GM18520 (cell line): ENCODE measurements around the gene MAN1C1.
"Not testable (repeated sequence)": the region's sequence is repeated elsewhere in the genome, so short reads cannot be mapped to it uniquely, and the experiment has no call there.

Experiments used
- ATAC-seq: cut with Tn5 transposase; IDR thresholded peaks from one replicate; pipeline ENCODE4 v1.9.1; 2021; ENCODE audit not compliant: unreplicated experiment

MAN1C1 gene

GRCh38 chr1:25695771-25696311 is 79.2 kb downstream of the MAN1C1 start:
- ATAC-seq: no peak

- ATAC-seq: not testable (repeated sequence)
Measured at GRCh38 chr1:25696643-25697042, 80.1 kb downstream of the MAN1C1 start.

GRCh38 chr1:25697435-25698217 is 81.0 kb downstream of the MAN1C1 start:
- no peak for ATAC-seq

- no peak for ATAC-seq
Measured at GRCh38 chr1:25698252-25698651, 81.7 kb downstream of the MAN1C1 start.

- not testable (repeated sequence) for ATAC-seq
Measured at GRCh38 chr1:25699059-25699458, 82.5 kb downstream of the MAN1C1 start.

GRCh38 chr1:25699500-25700143 is 83.0 kb downstream of the MAN1C1 start:
- no peak for ATAC-seq

- no peak for ATAC-seq
Measured at GRCh38 chr1:25700144-25700523, 83.5 kb downstream of the MAN1C1 start.

- ATAC-seq: no peak
Measured at GRCh38 chr1:25700626-25701025, 84.0 kb downstream of the MAN1C1 start.

GRCh38 chr1:25701030-25701785 is 84.6 kb downstream of the MAN1C1 start:
- ATAC-seq: no peak

- no peak for ATAC-seq
Measured at GRCh38 chr1:25702101-25702775, 85.6 kb downstream of the MAN1C1 start.

GRCh38 chr1:25703041-25703440 is 86.5 kb downstream of the MAN1C1 start:
- no peak for ATAC-seq

GRCh38 chr1:25703671-25704266 is 87.2 kb downstream of the MAN1C1 start:
- no peak for ATAC-seq

GRCh38 chr1:25704267-25704691 is 87.7 kb downstream of the MAN1C1 start:
- ATAC-seq: no peak

- ATAC-seq: no peak
Measured at GRCh38 chr1:25705699-25706098, 89.1 kb downstream of the MAN1C1 start.

GRCh38 chr1:25706146-25707089 is 89.8 kb downstream of the MAN1C1 start:
- ATAC-seq: no peak

- ATAC-seq: no peak
Measured at GRCh38 chr1:25707280-25708016, 90.9 kb downstream of the MAN1C1 start.

GRCh38 chr1:25710583-25711347 is 94.2 kb downstream of the MAN1C1 start:
- no peak for ATAC-seq
